Adrenal gland (tissue), 5 donors: ENCODE results near the gene C19orf73.
A peak's percentile ranks its signal among the peaks of the same experiment; 100 is the strongest.

ENCODE experiments used
- POLR2A ChIP-seq, 2 donors: fragments of 450-650 bp; IDR thresholded peaks; one replicate each; pipeline ENCODE4 v1.6.1; 2017; ENCODE audit warnings: antibody characterized with exemption in 2 of 2, mild to moderate bottlenecking in 2 of 2, moderate library complexity in 1 of 2
- TF ChIP-seq, protein P1 (sequence below), 6 experiments: fragments of 450-650 bp in 4 of 6; fragments of 200-600 bp in 2 of 6; sonication (generic) in 1 of 6; IDR thresholded peaks; 1 replicate in 5 of 6; 2 replicates in 1 of 6; pipeline versions ENCODE4 v1.5.1 to v1.8.0; 2016 to 2021; ENCODE audit warnings: antibody characterized with exemption in 6 of 6, mild to moderate bottlenecking in 2 of 6, moderate library complexity in 1 of 6
- donor health status: DM: no; HTN: no; CAD: no.

DNA sequence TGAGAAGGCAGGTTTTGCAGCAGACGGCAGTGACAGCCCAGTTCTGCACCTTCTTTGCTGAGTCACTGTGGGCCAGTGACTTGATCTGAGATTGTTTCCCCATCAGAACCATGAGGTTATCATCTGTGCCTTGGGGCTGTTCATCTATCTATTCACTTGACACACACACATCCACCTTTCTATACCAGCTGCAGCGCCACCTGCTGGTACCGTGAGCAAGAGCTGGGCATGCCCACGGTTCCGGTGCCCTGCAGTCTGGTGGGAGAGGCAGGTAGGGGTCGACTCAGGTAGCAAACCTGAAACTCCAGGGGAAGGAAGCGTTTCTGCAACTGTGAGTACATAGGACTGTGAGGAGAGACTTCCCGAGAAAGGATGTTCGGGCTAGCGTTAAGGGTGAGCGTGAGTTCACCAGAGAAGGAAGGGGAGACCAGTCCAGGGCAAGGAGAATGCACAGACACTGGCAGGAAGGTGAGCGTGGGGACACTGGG lies 12.3 kb downstream of the C19orf73 start:
- TF ChIP-seq, protein P1, sequence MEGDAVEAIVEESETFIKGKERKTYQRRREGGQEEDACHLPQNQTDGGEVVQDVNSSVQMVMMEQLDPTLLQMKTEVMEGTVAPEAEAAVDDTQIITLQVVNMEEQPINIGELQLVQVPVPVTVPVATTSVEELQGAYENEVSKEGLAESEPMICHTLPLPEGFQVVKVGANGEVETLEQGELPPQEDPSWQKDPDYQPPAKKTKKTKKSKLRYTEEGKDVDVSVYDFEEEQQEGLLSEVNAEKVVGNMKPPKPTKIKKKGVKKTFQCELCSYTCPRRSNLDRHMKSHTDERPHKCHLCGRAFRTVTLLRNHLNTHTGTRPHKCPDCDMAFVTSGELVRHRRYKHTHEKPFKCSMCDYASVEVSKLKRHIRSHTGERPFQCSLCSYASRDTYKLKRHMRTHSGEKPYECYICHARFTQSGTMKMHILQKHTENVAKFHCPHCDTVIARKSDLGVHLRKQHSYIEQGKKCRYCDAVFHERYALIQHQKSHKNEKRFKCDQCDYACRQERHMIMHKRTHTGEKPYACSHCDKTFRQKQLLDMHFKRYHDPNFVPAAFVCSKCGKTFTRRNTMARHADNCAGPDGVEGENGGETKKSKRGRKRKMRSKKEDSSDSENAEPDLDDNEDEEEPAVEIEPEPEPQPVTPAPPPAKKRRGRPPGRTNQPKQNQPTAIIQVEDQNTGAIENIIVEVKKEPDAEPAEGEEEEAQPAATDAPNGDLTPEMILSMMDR (IDR thresholded peaks at IDR 0.05), result peak; percentile 45 to 73 (median 67)
- no peak for TF ChIP-seq POLR2A (IDR thresholded peaks at IDR 0.05)
